HepG2 (cell line): ENCODE results near the gene POLR3K. TPM values are rescaled to one million over a fixed set of nuclear protein-coding genes. Genes with fewer than 3 reads are reported as not detected.

Experiments used
- CCAR2 ChIP-seq: fragments of 200-400 bp; formaldehyde crosslinking; optimal IDR thresholded peaks from 2 replicates; pipeline ENCODE3; 2018; ENCODE audit warnings: low read depth, mild to moderate bottlenecking, low read length, moderate library complexity
- CREM ChIP-seq, 2 experiments: sonication (generic) in 1 of 2; formaldehyde crosslinking in 1 of 2; IDR thresholded peaks; 2 replicates each; pipeline versions ENCODE4 v1.4.0 to v1.6.1; 2016 to 2020; ENCODE audit warnings: antibody characterized with exemption in 1 of 2, mild to moderate bottlenecking in 1 of 2, missing genetic modification reagents in 1 of 2
- ETV5 ChIP-seq: IDR thresholded peaks from 2 replicates; pipeline ENCODE4 v1.6.1; 2018; ENCODE audit warnings: missing biosample characterization, missing genetic modification reagents, inconsistent platforms, borderline replicate concordance
- FOXM1 ChIP-seq: sonication (generic); formaldehyde crosslinking; IDR thresholded peaks from 2 replicates; pipeline ENCODE4 v1.5.0; 2020; ENCODE audit warnings: missing genetic modification reagents
- FOXO1 ChIP-seq: sonication (generic); formaldehyde crosslinking; IDR thresholded peaks from 2 replicates; pipeline ENCODE4 v1.4.0; 2020; ENCODE audit warnings: missing genetic modification reagents
- HNRNPLL ChIP-seq: fragments of 200-400 bp; formaldehyde crosslinking; IDR thresholded peaks from 2 replicates; pipeline ENCODE4 v1.6.1; 2017; ENCODE audit warnings: mild to moderate bottlenecking, low read depth, low read length; ENCODE audit not compliant: poor library complexity, severe bottlenecking
- HOXA5 ChIP-seq: sonication (generic); formaldehyde crosslinking; IDR thresholded peaks from 2 replicates; pipeline ENCODE4 v1.4.0; 2020; ENCODE audit warnings: missing genetic modification reagents
- IKZF1 ChIP-seq: fragments of 450-650 bp; IDR thresholded peaks from 2 replicates; pipeline ENCODE4 v1.7.1; 2016
- KLF9 ChIP-seq: IDR thresholded peaks from 2 replicates; pipeline ENCODE4 v1.6.1; 2016; ENCODE audit warnings: low read depth
- MAFF ChIP-seq: IDR thresholded peaks from 2 replicates; pipeline ENCODE4 v1.6.1; 2011; ENCODE audit warnings: low read depth, low read length, improper control_type of control experiment
- NFIC ChIP-seq: IDR thresholded peaks from 2 replicates; pipeline ENCODE4 v1.6.1; 2012; ENCODE audit warnings: mild to moderate bottlenecking, low read length, inconsistent platforms
- NKX3-1 ChIP-seq: sonication (generic); formaldehyde crosslinking; IDR thresholded peaks from 2 replicates; pipeline ENCODE4 v1.5.0; 2020; ENCODE audit warnings: missing genetic modification reagents
- NONO ChIP-seq, 2 experiments: fragments of 450-650 bp in 1 of 2; sonication (generic) in 1 of 2; formaldehyde crosslinking in 1 of 2; IDR thresholded peaks in 1 of 2; conservative IDR thresholded peaks in 1 of 2; 2 replicates each; pipeline versions ENCODE4 v1.6.1 to v1.8.0; 2017 to 2022; ENCODE audit warnings: mild to moderate bottlenecking in 1 of 2, missing genetic modification reagents in 1 of 2, moderate library complexity in 1 of 2
- RFX5 ChIP-seq: IDR thresholded peaks from 2 replicates; pipeline ENCODE4 v1.6.1; 2011; ENCODE audit warnings: low read depth, low read length, improper control_type of control experiment
- SUZ12 ChIP-seq: fragments of 150-350 bp; IDR thresholded peaks from 2 replicates; pipeline ENCODE4 v1.6.1; 2014; ENCODE audit warnings: low read depth, low read length
- ZFX ChIP-seq: sonication (generic); formaldehyde crosslinking; IDR thresholded peaks from 2 replicates; pipeline ENCODE4 v1.4.0; 2020; ENCODE audit warnings: mild to moderate bottlenecking, low read depth, missing genetic modification reagents, moderate library complexity
- ZNF253 ChIP-seq: sonication (generic); formaldehyde crosslinking; IDR thresholded peaks from 2 replicates; pipeline ENCODE4 v1.8.0; 2022; ENCODE audit warnings: mild to moderate bottlenecking, missing genetic modification reagents, borderline replicate concordance
- ZNF276 ChIP-seq: sonication (generic); formaldehyde crosslinking; IDR thresholded peaks from 2 replicates; pipeline ENCODE4 v1.4.0; 2020; ENCODE audit warnings: mild to moderate bottlenecking, low read depth, missing genetic modification reagents
- ZNF335 ChIP-seq: sonication (generic); formaldehyde crosslinking; IDR thresholded peaks from 2 replicates; pipeline ENCODE4 v1.4.0; 2020; ENCODE audit warnings: missing genetic modification reagents
- ZNF33A ChIP-seq: sonication (generic); formaldehyde crosslinking; IDR thresholded peaks from 2 replicates; pipeline ENCODE4 v1.5.1; 2020; ENCODE audit warnings: missing genetic modification reagents, mild to moderate bottlenecking, moderate library complexity, borderline replicate concordance
- ZNF557 ChIP-seq: sonication (generic); formaldehyde crosslinking; IDR thresholded peaks from 2 replicates; pipeline ENCODE4 v1.4.0; 2020; ENCODE audit warnings: missing genetic modification reagents
- ZNF766 ChIP-seq: sonication (generic); formaldehyde crosslinking; IDR thresholded peaks from 2 replicates; pipeline ENCODE4 v1.5.0; 2020; ENCODE audit warnings: missing genetic modification reagents, borderline replicate concordance
- ZZZ3 ChIP-seq: sonication (generic); formaldehyde crosslinking; IDR thresholded peaks from 2 replicates; pipeline ENCODE4 v1.4.0; 2020; ENCODE audit warnings: missing genetic modification reagents, mild to moderate bottlenecking, borderline replicate concordance
- polyA plus RNA-seq, 8 experiments: library from polyadenylated mRNA; depleted of rRNA in 3 of 8; stranded (reverse) in 7 of 8; unstranded in 1 of 8; fragments of >200 nt; fragmentation: Illumina TruSeq in 4 of 8; extraction: Trizol in 4 of 8; gene quantifications; 2 replicates each; pipeline versions ENCODE4 v1.2.1 to v1.2.3, GENCODE V29; 2011 to 2016; ENCODE audit warnings: low read depth in 4 of 8, missing spikeins in 1 of 8, mixed read lengths in 1 of 8; ENCODE audit not compliant: insufficient read depth in 1 of 8
- total RNA-seq, 5 experiments: library from RNA; depleted of rRNA; stranded (reverse); fragments of >200 nt; fragmentation: Illumina TruSeq; extraction: Trizol; gene quantifications; 2 replicates each; pipeline ENCODE4 v1.2.3, GENCODE V29; 2016; ENCODE audit warnings: low read depth in 1 of 5
- TF ChIP-seq, protein P1 (sequence below): IDR thresholded peaks from 2 replicates; pipeline ENCODE4 v1.6.1; 2012; ENCODE audit warnings: low read depth, low read length, improper control_type of control experiment

Gene POLR3K
- total and polyA plus RNA-seq, 2 of the 13 experiments (the other 11 are each of a cell fraction or from before 2014, with no cell fraction given), result 14.8 to 18.8 TPM

DNA sequence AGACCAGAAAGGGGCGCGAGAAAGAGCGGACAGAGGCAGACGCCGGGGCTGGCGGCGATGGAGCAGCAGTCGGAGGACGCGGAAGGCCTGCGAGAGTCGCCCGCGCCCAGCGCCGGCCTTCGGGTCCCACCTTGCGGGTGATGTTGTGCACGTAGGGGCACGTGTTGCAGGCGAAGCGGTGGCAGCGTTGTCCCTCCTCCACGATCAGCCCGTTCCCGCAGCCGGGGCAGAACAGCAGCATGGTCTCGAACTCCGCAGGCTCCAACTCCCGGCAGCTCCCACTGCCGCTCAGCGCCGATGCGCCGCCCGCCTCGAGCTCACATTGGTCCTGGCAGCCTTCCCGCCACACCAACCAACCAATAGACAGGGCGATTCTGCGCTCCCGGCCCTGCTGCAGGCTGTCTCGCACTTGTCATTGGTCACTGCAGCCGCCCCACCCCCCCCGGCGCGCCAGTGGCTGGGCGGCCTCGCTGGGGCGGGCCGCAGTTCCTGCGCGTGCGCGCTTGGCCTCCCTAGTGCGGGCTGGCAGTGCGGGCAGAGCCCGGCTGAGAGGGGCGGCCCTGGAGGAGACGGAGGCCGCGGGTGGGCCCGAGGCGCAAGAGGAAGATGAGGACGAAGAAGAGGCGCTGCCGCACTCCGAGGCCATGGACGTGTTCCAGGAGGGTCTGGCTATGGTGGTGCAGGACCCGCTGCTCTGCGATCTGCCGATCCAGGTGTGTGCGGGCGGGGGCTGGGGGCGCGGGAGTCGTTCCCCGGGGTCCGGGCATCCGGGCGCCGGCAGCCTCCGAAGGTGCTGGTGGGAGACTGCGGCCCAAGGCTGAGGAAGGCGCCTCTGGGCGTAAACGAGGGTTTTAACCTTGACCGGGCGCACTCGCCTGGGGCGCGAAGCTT is at the start of gene POLR3K, which contains the start of gene SNRNP25 (continued):
- TF ChIP-seq ZZZ3 (CRISPR knock-in tag) (0 out of 2 replicates have a peak, but pooled peaks have one; percentile 8), ETV5 (CRISPR knock-in tag) (no peak), FOXM1 (CRISPR knock-in tag) (no peak), NONO (IDR thresholded peaks at IDR 0.05) (no peak), NONO (CRISPR knock-in tag; conservative IDR thresholded peaks at IDR 0.05) (peak; percentile 78; the same call in 1 of the 2 replicates), RFX5 (peak; percentile 54), ZNF276 (CRISPR knock-in tag) (no peak), CCAR2 (no peak), HNRNPLL (peak; percentile 68), CREM (IDR thresholded peaks at IDR 0.05) (peak; percentile 48), CREM (CRISPR knock-in tag; IDR thresholded peaks at IDR 0.05) (no peak), MAFF (no peak), KLF9 (CRISPR knock-in tag) (no peak), NKX3-1 (peak; percentile 86), HOXA5 (CRISPR knock-in tag) (peak; percentile 13), NFIC (no peak), IKZF1 (no peak), ZNF253 (CRISPR knock-in tag) (no peak), ZNF557 (0 out of 2 replicates have a peak, but pooled peaks have one; percentile 53), ZFX (CRISPR knock-in tag) (peak; percentile 85), ZNF766 (CRISPR knock-in tag) (no peak), ZNF335 (CRISPR knock-in tag) (peak; percentile 19; the same call in 1 of the 2 replicates), SUZ12 (no peak), ZNF33A (CRISPR knock-in tag) (no peak), FOXO1 (peak; percentile 5; the same call in 1 of the 2 replicates)
- TF ChIP-seq, protein P1, sequence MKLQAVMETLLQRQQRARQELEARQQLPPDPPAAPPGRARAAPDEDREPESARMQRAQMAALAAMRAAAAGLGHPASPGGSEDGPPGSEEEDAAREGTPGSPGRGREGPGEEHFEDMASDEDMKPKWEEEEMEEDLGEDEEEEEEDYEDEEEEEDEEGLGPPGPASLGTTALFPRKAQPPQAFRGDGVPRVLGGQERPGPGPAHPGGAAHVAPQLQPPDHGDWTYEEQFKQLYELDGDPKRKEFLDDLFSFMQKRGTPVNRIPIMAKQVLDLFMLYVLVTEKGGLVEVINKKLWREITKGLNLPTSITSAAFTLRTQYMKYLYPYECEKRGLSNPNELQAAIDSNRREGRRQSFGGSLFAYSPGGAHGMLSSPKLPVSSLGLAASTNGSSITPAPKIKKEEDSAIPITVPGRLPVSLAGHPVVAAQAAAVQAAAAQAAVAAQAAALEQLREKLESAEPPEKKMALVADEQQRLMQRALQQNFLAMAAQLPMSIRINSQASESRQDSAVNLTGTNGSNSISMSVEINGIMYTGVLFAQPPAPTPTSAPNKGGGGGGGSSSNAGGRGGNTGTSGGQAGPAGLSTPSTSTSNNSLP, result no peak
